HG02610 (cell line): Measurements from ENCODE around the gene TMEM94.
"Not testable (repeated sequence)": the region's sequence is repeated elsewhere in the genome, so short reads cannot be mapped to it uniquely, and the experiment has no call there.

Experiments used
- ATAC-seq: cut with Tn5 transposase; IDR thresholded peaks from one replicate; pipeline ENCODE4 v1.9.1; 2021; ENCODE audit warnings: mild to moderate bottlenecking, moderate library complexity; ENCODE audit not compliant: unreplicated experiment

TMEM94 gene

DNA sequence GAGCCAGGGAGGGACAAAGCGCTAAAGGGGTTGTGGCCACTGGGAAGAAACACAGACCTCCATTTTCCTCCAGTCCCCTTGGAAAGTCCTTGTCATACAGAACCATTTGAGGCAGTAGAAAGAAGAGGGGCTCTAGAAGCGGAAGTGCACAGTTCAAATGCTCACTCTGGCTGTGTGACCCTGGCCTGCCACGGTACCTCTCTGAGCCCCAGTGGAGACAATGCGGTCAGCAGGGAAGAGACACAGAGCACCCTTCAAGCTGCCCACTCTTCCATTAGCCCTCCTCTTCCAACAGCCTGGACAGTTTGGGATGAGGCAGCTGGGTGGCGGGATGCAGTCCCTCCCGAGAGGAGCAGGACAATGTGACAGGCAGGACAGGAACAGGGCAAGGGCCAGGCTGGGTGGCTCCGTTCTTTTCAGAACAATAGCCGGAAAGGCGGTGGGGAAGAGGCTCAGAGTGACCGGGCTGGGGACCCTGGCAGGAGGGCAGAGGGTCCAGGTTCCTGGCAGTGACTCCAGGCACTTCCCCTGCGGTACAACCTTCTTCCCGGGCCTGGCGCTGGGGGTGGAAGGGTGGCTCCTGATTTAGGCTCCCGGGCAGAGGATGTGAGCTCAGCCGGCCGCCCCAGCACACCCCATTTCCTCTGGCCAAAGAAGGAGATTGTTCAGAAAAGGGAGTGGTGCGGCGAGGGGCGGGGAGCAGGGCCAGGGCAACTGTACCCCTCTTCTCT lies 53.3 kb downstream of the TMEM94 start:
- no peak for ATAC-seq

- ATAC-seq = no peak
Observed at GRCh38 chr17:75511270-75511609, 54.8 kb downstream of the TMEM94 start.

DNA sequence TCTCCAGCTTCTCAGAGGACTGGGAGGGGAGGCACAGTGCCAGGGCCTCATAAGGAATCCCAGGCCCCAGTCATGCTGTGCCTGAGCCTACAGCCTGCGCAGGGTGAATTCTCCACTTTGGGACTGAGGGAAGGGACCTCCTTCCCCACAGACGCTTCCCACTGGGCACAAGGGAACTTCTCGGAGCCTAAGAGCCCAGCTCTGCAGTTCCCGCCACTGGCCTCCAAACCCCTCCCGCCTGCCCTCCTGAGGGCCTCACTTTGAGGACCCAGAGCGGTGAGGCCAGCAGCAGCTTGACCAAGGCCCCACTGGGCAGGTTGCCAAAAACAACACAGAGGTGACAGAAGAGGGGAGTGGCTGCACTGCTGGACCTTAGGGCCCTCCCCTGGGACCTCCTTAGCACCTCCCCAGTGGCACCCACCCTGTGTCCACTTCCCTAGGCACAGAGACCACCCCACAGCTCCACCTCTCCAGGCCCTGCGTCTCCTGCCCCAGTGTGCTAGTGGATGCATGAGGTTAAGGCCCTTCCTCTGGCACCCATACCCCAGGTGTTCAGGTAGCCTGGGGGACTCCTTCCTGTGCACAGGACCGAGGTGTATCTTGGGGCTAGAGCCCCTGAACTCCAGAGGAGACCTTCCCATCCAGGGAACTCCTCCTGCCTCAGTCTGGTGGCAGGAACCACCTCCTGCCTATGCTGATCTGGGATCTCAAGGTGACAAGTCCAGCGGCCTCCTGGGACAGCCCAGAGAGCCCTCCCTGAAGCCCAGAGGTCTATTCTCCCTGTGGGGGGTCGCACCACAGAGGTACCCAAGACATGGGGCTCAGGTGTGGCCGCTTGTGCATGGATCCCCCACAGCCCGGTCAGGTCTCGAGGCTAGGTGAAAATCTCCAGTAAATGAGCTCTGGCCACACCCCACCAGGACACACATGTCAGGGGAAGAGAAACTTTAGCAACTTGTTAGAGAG lies 55.5 kb downstream of the TMEM94 start:
- no peak for ATAC-seq

DNA sequence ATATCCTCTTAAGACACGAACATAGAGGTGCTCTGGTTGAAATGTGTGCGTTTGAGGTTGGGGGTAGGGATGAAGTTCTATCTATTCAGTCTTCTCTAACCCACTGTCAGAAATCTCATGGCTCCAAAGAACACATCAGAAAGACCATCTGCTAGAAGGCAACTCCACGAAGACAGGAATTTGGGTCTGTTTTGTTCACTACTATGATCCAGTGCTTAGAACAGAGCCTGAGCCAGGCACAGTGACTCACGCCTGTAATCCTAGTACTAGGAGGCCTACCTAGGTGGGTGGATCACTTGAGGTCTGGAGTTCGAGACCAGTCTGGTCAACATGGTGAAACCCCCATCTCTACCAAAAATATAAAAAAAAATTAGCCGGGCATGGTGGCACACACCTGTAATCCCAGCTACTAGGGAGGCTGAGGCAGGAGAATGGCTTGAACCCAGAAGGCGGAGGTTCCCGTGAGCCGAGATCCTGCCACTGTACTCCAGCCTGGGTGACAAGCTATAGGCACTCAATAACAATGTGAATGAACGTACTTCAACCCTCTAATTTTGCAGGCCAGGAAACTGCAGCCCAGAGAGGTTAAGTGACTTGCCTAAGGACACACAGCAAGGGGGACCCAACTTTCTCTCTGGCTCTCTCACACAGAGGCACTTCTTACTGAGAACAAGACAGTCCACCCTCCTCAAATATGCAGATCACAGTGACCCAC lies 56.6 kb downstream of the TMEM94 start:
- ATAC-seq = no peak

- no peak for ATAC-seq
Observed at GRCh38 chr17:75513641-75514000, 57.2 kb downstream of the TMEM94 start.

DNA sequence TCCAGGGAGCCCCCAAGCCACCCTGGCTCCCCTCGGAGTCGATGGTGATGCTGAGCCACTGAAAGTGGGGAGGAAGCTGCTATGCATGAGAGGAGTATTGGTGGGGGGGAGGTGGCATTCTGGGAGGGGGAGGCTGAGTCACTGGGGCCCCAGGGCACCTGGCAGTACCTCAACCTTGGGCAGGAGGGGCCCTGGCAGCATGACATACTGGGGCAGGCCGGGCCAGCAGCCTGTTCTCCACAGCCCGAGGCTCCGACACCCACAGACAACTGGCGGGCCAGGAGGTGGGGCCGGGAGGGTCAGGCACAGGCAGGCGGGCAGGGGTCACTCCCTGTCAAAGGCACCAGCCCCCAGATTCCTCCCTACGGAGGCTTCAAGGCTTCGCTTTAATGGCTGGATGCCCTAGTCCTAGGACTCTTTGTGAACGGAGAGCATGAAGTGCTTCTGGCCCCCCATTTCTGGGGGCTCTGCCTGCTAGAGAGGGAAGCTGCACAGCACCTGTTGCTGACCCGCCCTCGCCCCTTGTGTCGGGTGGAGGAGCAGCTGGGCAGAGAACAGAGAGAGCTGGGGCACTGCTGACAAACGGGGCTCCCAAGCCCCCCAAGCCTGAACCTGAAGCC lies 58.0 kb downstream of the TMEM94 start:
- ATAC-seq = no peak

DNA sequence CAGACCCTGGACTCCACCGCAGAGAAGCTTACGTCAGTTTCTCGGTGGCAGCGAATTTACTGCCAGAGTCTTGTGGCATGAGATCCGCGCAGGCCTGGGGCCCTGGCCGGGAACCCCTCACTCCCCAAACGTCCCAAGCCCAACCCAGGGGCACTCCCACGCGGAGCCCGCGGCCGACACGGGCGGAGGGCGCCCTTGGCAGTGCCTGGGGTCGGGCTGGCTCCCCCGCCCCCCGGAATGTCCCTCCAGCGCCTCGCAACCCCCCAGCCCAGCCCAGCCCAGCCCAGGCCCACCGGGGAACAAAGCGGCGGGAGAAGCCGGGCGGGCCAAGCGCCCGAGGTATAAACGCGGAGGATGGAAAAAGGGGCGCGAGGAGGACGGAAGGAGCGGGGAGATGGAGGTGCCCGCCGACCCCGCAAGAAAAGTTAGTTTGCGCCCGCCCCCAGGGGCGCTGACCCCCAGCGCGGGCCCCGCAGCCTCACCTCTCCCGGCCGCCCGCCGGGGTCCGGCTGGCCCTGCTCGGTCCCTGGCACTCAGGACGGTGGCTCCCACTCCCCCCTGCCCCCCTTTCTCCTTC lies 58.6 kb downstream of the TMEM94 start:
- no peak for ATAC-seq

DNA sequence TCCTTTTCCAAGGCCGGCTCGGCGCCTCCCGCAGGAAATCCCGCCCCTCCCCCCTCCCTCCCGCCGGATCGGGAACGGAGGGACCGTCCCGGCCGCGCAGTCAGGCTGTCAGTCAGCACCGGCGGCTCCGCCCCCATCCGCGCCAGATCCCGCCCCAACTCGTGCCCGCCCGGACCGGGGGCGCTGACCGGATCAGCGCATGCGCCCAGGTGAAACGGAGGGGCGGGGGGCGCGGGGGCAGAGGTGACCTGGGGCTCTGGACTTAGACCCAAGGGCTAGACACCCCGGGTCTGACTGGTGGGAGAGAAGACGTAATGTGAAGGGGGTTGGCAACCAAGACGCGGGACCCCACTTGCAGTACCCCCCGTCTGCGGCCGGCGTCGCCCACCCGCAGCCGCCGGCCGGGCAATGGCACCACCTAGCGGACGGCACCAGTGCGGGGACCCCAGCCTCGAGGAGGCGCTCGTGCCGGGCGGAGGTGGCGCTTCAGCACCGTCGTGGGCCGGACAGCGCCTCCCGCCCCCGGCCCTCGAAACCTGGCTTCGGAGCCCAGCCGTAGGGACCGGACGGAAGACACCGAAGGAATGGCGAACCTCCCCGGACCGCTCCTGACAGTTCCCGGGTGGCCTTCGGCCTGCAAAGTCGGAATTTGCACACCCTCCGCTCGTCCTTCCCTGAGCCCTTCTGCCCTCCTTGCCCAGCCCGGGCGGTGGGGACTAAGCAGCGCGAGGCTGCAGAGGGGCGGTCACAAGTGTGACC lies 59.2 kb downstream of the TMEM94 start, which contains the start of gene CASKIN2:
Gene CASKIN2 (minus strand): TSS at position 42 of the 759 bp plus-strand sequence. CDS start 1,733 bp downstream, outside the sequence.
- peak; percentile 33 for ATAC-seq

GRCh38 chr17:75516255-75516618 lies 59.8 kb downstream of the TMEM94 start, which contains the start of gene TSEN54:
TSS of gene TSEN54 (plus strand) at chr17:75516528. CDS start at chr17:75516561, 33 bp downstream.
- ATAC-seq = peak; percentile 77

DNA sequence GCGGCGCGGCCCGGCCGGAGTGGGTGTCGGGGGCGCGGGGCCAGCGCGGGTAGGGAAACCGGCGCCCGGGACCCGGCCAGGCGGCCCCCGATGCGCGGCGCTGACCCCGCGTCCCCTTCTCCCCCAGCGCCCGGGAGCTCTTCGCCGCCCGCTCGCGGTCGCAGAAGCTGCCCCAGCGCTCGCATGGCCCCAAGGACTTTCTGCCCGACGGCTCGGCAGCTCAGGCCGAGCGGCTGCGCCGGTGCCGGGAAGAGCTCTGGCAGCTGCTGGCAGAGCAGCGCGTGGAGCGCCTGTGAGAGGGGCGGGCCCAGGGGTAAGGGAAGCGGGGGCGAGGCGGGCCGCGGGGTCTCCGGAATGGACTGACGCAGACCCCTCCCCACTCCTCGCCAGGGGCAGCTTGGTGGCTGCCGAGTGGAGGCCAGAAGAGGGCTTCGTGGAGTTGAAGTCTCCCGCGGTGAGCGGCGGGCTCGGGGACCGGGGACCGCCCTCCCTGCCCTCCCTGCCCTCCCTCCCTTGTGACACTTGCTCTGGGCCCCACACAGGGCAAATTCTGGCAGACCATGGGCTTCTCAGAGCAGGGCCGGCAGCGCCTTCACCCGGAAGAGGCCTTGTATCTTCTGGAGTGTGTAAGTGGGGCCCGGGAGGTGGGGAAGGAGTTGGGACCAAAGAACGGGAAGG lies 60.3 kb downstream of the TMEM94 start:
- ATAC-seq = peak; percentile 10

- ATAC-seq = no peak
Observed at GRCh38 chr17:75517297-75517865, 60.9 kb downstream of the TMEM94 start.

- ATAC-seq = no peak
Observed at GRCh38 chr17:75518201-75518600, 61.8 kb downstream of the TMEM94 start.

GRCh38 chr17:75518983-75519537 lies 62.6 kb downstream of the TMEM94 start:
- ATAC-seq = no peak

GRCh38 chr17:75520413-75520812 lies 64.0 kb downstream of the TMEM94 start:
- ATAC-seq = not testable (repeated sequence)

DNA sequence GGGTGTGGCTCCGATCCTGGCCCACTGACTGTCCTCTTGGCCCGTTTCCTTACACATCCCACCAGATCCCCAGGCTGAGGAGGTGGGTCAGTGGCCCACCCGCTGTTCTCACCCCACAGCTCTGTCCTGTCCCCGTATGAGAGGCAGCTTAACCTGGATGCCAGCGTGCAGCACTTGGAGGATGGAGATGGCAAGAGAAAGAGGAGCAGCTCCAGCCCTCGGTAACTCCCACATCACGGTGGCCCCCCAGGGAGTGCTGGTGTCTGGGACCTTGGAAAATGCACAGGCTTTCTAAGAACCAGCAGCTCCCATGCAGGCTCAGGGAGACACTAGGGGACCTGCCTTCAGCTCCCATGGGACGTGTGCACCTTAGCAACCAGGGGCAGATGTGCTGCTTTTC lies 64.9 kb downstream of the TMEM94 start:
- no peak for ATAC-seq

GRCh38 chr17:75521951-75522727 lies 65.7 kb downstream of the TMEM94 start:
- no peak for ATAC-seq

DNA sequence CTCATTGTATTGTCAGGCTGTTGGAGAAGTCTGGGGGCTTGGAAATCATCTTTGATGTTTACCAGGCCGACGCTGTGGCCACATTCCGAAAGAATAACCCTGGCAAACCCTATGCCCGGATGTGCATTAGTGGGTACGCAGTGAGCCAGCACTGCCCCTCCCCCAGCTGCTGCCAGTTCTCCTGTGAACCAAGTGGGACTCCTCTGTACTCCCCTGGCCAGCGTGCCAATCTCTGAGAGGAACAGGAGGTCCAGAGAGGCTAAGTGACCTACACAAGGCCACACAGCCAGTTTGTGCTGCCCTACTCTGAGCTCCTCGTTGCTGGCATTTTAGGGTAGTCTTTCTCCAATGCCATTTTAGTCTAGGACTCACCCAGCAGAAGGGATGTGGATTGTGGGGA lies 67.2 kb downstream of the TMEM94 start:
- ATAC-seq = no peak
